Measurements from ENCODE around the gene CERK.

The CERK gene

GRCh38 chr22:46668116-46668515 lies 69.9 kb downstream of the CERK start:
- DNase-seq (ENCODE audit: low read depth in 1 of 2, low spot score in 1 of 2), result no peak
- no peaks in the 10 kb centered on the region for H3K27me3 ChIP-seq (ENCODE audit: insufficient read depth, poor library complexity, severe bottlenecking)
- H3K4me3 ChIP-seq (replicated peaks; ENCODE audit: insufficient read depth, low read length), result no peak overlapping the region
- no peak overlapping the region for H3K27ac ChIP-seq (replicated peaks)
- no peak for TF ChIP-seq REST (IDR thresholded peaks at IDR 0.05; ENCODE audit: insufficient replicate concordance, low read depth)
- TF ChIP-seq POLR2AphosphoS5 (IDR thresholded peaks at IDR 0.05; ENCODE audit: low read depth), result no peak
- no peak for TF ChIP-seq CTCF (IDR thresholded peaks at IDR 0.05; ENCODE audit: insufficient read depth, low read length)
- no peak for TF ChIP-seq SPI1 (IDR thresholded peaks at IDR 0.05; ENCODE audit: borderline replicate concordance, low read depth)
- TF ChIP-seq GABPA (IDR thresholded peaks at IDR 0.05; ENCODE audit: low read depth), result no peak

- TF ChIP-seq REST (IDR thresholded peaks at IDR 0.05; ENCODE audit: insufficient replicate concordance, low read depth), result no peak
- TF ChIP-seq CTCF (IDR thresholded peaks at IDR 0.05; ENCODE audit: insufficient read depth, low read length), result no peak
- TF ChIP-seq POLR2AphosphoS5 (IDR thresholded peaks at IDR 0.05; ENCODE audit: low read depth), result no peak
- no peak for TF ChIP-seq SPI1 (IDR thresholded peaks at IDR 0.05; ENCODE audit: borderline replicate concordance, low read depth)
- TF ChIP-seq GABPA (IDR thresholded peaks at IDR 0.05; ENCODE audit: low read depth), result no peak
- Histone ChIP-seq H3K27me3 (ENCODE audit: insufficient read depth, poor library complexity, severe bottlenecking) (no peaks in the 10 kb centered on the region), H3K27ac (replicated peaks) (no peak overlapping the region), H3K4me3 (replicated peaks; ENCODE audit: insufficient read depth, low read length) (no peak overlapping the region)
- DNase-seq (ENCODE audit: low read depth in 1 of 2, low spot score in 1 of 2), result no peak
Measured at GRCh38 chr22:46667245-46667623, 70.8 kb downstream of the CERK start.

- TF ChIP-seq GABPA (IDR thresholded peaks at IDR 0.05; ENCODE audit: low read depth) (no peak), POLR2AphosphoS5 (IDR thresholded peaks at IDR 0.05; ENCODE audit: low read depth) (no peak), CTCF (IDR thresholded peaks at IDR 0.05; ENCODE audit: insufficient read depth, low read length) (no peak), REST (IDR thresholded peaks at IDR 0.05; ENCODE audit: insufficient replicate concordance, low read depth) (no peak), SPI1 (IDR thresholded peaks at IDR 0.05; ENCODE audit: borderline replicate concordance, low read depth) (no peak)
- Histone ChIP-seq H3K27ac (replicated peaks) (no peak overlapping the region), H3K27me3 (ENCODE audit: insufficient read depth, poor library complexity, severe bottlenecking) (no peaks in the 10 kb centered on the region), H3K4me3 (replicated peaks; ENCODE audit: insufficient read depth, low read length) (no peak overlapping the region)
- DNase-seq (ENCODE audit: low read depth in 1 of 2, low spot score in 1 of 2), result no peak
Measured at GRCh38 chr22:46666577-46667244, 71.3 kb downstream of the CERK start.

Measured in HL-60 (cell line).